GM19452 (cell line): Measurements from ENCODE around the gene SH2D6.
"Not testable (repeated sequence)": the region's sequence is repeated elsewhere in the genome, so short reads cannot be mapped to it uniquely, and the experiment has no call there.

ENCODE experiments used
- ATAC-seq: cut with Tn5 transposase; IDR thresholded peaks from one replicate; pipeline ENCODE4 v1.9.1; 2021; ENCODE audit not compliant: unreplicated experiment

SH2D6 gene

GRCh38 chr2:85468096-85468703 lies 49.7 kb downstream of the SH2D6 start:
- no peak for ATAC-seq

- ATAC-seq = no peak
These were observed 50.3 kb downstream of the SH2D6 start for GRCh38 chr2:85468704-85469349.

GRCh38 chr2:85470850-85471800 lies 52.6 kb downstream of the SH2D6 start:
- no peak for ATAC-seq

GRCh38 chr2:85472261-85472660 lies 53.7 kb downstream of the SH2D6 start:
- ATAC-seq = no peak

GRCh38 chr2:85475799-85476490 lies 57.4 kb downstream of the SH2D6 start:
- ATAC-seq = no peak

GRCh38 chr2:85476624-85477023 lies 58.1 kb downstream of the SH2D6 start:
- no peak for ATAC-seq

- ATAC-seq = no peak
These were observed 59.4 kb downstream of the SH2D6 start for GRCh38 chr2:85477884-85478283.

- no peak for ATAC-seq
These were observed 63.6 kb downstream of the SH2D6 start for GRCh38 chr2:85481818-85482777.

GRCh38 chr2:85484615-85485014 lies 66.1 kb downstream of the SH2D6 start:
- not testable (repeated sequence) for ATAC-seq

- no peak for ATAC-seq
These were observed 67.3 kb downstream of the SH2D6 start for GRCh38 chr2:85485815-85486214.
